Sigmoid colon (tissue), 4 donors: Measurements from ENCODE around the gene TSPAN5.

Experiments used
- CTCF ChIP-seq, 4 experiments: fragments of 450-650 bp in 3 of 4; fragments of 200-600 bp in 1 of 4; IDR thresholded peaks; one replicate each; pipeline ENCODE4 v1.5.1; 2016 to 2019; ENCODE audit warnings: antibody characterized with exemption in 4 of 4, mild to moderate bottlenecking in 3 of 4, moderate library complexity in 2 of 4
- POLR2A ChIP-seq, 2 donors: fragments of 450-650 bp; IDR thresholded peaks; one replicate each; pipeline ENCODE4 v1.6.1; 2016; ENCODE audit warnings: antibody characterized with exemption in 2 of 2, mild to moderate bottlenecking in 2 of 2, moderate library complexity in 2 of 2
- POLR2AphosphoS5 ChIP-seq, 4 donors: sonication (generic); formaldehyde crosslinking; IDR thresholded peaks; one replicate each; pipeline ENCODE4 v1.6.1; 2017; ENCODE audit warnings: antibody characterized with exemption in 4 of 4

- no peak for TF ChIP-seq CTCF (IDR thresholded peaks at IDR 0.05)
- TF ChIP-seq POLR2A (IDR thresholded peaks at IDR 0.05): no peak
- no peak for TF ChIP-seq POLR2AphosphoS5 (IDR thresholded peaks at IDR 0.05)
Measured at GRCh38 chr4:98482503-98482846, 175.9 kb downstream of the TSPAN5 start.
